GM18951 (cell line): ENCODE results near the gene C1orf116.

Experiments used
- POLR2A ChIP-seq: IDR thresholded peaks from 4 replicates; pipeline ENCODE4 v1.6.1; 2011; ENCODE audit warnings: mild to moderate bottlenecking; ENCODE audit not compliant: insufficient read length, insufficient read depth; ENCODE audit errors: extremely low read depth
- in situ Hi-C: fragments of 300-500 bp; cut with MboI; formaldehyde crosslinking; loops from one replicate; pipeline ENCODE4 v1.12.0; 2022; ENCODE audit warnings: low sequenced_read_pairs, mixed read lengths, inconsistent platforms; ENCODE audit not compliant: unreplicated experiment

C1orf116 gene

GRCh38 chr1:207032528-207033017 is at the start of gene C1orf116:
TSS of gene C1orf116 (minus strand) at chr1:207032756. CDS start at chr1:207027598, 5,158 bp downstream.
- TF ChIP-seq POLR2A, result no peak
- in situ Hi-C loops, result no loop called here

GRCh38 chr1:207081806-207082205 is 49.2 kb upstream of the C1orf116 start:
- in situ Hi-C loops, result loop anchor here (10.0 kb wide), 1 partner anchor 413 kb away; the partner anchor contains the start of gene CR1
- no peak for TF ChIP-seq POLR2A

- TF ChIP-seq POLR2A, result no peak
- in situ Hi-C loops, result loop anchor here (10.0 kb wide), 1 partner anchor 414 kb away; the partner anchor contains the start of gene CR1
These were observed 48.5 kb upstream of the C1orf116 start for GRCh38 chr1:207081088-207081487.

- in situ Hi-C loops, result loop anchor here (10.0 kb wide), 1 partner anchor 415 kb away; the partner anchor contains the start of gene CR1
- no peak for TF ChIP-seq POLR2A
These were observed 47.2 kb upstream of the C1orf116 start for GRCh38 chr1:207079706-207080241.

GRCh38 chr1:207078578-207079132 is 46.1 kb upstream of the C1orf116 start:
- TF ChIP-seq POLR2A, result no peak
- in situ Hi-C loops, result no loop called here

GRCh38 chr1:207077470-207078377 is 45.2 kb upstream of the C1orf116 start:
- in situ Hi-C loops, result no loop called here
- no peak for TF ChIP-seq POLR2A

GRCh38 chr1:207077012-207077411 is 44.5 kb upstream of the C1orf116 start:
- in situ Hi-C loops, result no loop called here
- no peak for TF ChIP-seq POLR2A

- in situ Hi-C loops, result no loop called here
- no peak for TF ChIP-seq POLR2A
These were observed 43.8 kb upstream of the C1orf116 start for GRCh38 chr1:207076181-207076955.

GRCh38 chr1:207073906-207074820 is 41.6 kb upstream of the C1orf116 start:
- in situ Hi-C loops, result no loop called here
- TF ChIP-seq POLR2A, result no peak

GRCh38 chr1:207072233-207072632 is 39.7 kb upstream of the C1orf116 start:
- in situ Hi-C loops, result no loop called here
- no peak for TF ChIP-seq POLR2A

GRCh38 chr1:207071426-207071825 is 38.9 kb upstream of the C1orf116 start:
- in situ Hi-C loops, result no loop called here

GRCh38 chr1:207070811-207071210 is 38.3 kb upstream of the C1orf116 start:
- no peak for TF ChIP-seq POLR2A

More at GRCh38 chr1:207071426-207071825, 38.9 kb upstream of the C1orf116 start:
- no peak for TF ChIP-seq POLR2A

More at GRCh38 chr1:207070811-207071210, 38.3 kb upstream of the C1orf116 start:
- in situ Hi-C loops, result no loop called here
